Activated naive CD4-positive, alpha-beta T cell treated with anti-CD3 and anti-CD28 coated beads for 36 hours (primary cell): ENCODE measurements around the gene ZNF35. TPM values are rescaled to one million over a fixed set of nuclear protein-coding genes. Genes with fewer than 3 reads are reported as not detected.
"Not testable (repeated sequence)": the region's sequence is repeated elsewhere in the genome, so short reads cannot be mapped to it uniquely, and the experiment has no call there.

Source experiments
- CTCF ChIA-PET: fragments of 350-600 bp; sonication (Branson Sonifier 250); formaldehyde crosslinking; loops from one replicate; lab custom pipeline; 2021; ENCODE audit warnings: antibody characterized with exemption; lab: Charles Lee
- DNase-seq: peaks from one replicate; pipeline ENCODE4 v3.0.0-alpha.2; 2020
- H3K27ac Mint-ChIP-seq: one replicate; pipeline ENCODE4 v1.8.0; 2021; ENCODE audit warnings: mild to moderate bottlenecking, mixed read lengths
- H3K27me3 Mint-ChIP-seq: one replicate; pipeline ENCODE4 v1.8.0; 2021; ENCODE audit warnings: low read depth, mixed read lengths
- H3K36me3 Mint-ChIP-seq: one replicate; pipeline ENCODE4 v1.8.0; 2021; ENCODE audit warnings: low read depth, mixed read lengths
- H3K4me1 Mint-ChIP-seq: one replicate; pipeline ENCODE4 v1.8.0; 2021; ENCODE audit warnings: low read depth, mixed read lengths
- H3K4me3 Mint-ChIP-seq: one replicate; pipeline ENCODE4 v1.8.0; 2021; ENCODE audit warnings: mild to moderate bottlenecking, moderate library complexity, mixed read lengths
- H3K9me3 Mint-ChIP-seq: one replicate; pipeline ENCODE4 v1.8.0; 2021; ENCODE audit warnings: mixed read lengths
- intact Hi-C: fragments of 100-400 bp; cut with micrococcal nuclease; formaldehyde crosslinking; loops from one replicate; pipeline ENCODE4 v1.15.1; 2023
- total RNA-seq, 2 experiments: library from RNA; stranded (reverse); gene quantifications; one replicate each; pipeline ENCODE4 v1.2.3, GENCODE V29; 2021

ZNF35 gene
- total RNA-seq, 2 experiments from 2014 or later = 1.1 to 1.9 TPM

- no peak for DNase-seq
- intact Hi-C loops = no loop called here
- no peaks in the 10 kb centered on the region for H3K4me1 Mint-ChIP-seq
- peaks cover 49% of the 10 kb centered on the region for H3K9me3 Mint-ChIP-seq
- CTCF ChIA-PET = no interaction called here
- peaks cover 54% of the 10 kb centered on the region for H3K36me3 Mint-ChIP-seq
- no peak overlapping the region for H3K4me3 Mint-ChIP-seq
- H3K27ac Mint-ChIP-seq = no peak overlapping the region
- no peaks in the 10 kb centered on the region for H3K27me3 Mint-ChIP-seq
Measured at GRCh38 chr3:44659434-44659833, 10.9 kb downstream of the ZNF35 start.

DNA sequence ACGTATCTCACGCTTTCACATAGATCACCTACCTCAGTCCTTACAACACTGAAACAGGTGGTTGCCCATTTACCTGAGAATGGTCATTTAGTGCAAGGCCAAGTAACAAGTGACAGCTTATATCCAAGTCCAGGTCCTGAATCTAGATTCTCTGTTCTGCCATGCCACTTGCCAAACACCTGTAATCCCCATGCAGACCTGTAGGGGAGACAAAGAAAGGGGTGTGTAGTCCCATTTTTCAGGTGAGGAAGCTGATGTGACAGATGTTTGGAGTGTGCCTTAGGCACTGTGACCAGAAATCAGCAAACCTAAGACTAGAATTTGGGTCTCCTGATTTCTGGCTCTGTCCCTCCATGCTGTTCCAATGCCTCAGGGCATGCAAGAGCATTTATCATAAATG, 12.7 kb downstream of the ZNF35 start:
- no peak for DNase-seq
- Mint-ChIP-seq H3K4me1 (no peaks in the 10 kb centered on the region), H3K27ac (no peak overlapping the region), H3K4me3 (no peak overlapping the region), H3K27me3 (no peaks in the 10 kb centered on the region), H3K36me3 (peaks cover 51% of the 10 kb centered on the region), H3K9me3 (peaks cover 56% of the 10 kb centered on the region)
- intact Hi-C loops = no loop called here
- CTCF ChIA-PET = no interaction called here

DNA sequence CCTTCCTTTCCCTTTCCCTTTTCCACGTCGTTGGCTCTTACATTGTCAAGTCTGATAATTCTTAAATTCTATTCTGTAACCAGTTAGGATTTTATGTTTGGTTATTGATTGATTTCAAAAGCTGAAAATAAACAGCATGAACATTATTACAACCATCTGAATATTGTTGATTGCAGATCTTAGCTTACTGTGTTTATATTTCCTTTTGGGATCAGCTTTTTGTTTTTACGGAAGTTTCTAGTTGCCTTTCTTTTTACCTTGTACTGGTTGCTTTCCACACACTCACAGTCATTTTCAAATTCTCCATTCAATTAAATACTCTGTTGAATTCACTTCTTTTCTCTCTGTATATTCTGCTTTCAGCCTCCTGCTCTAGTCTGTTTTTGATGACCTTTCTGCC, 16.6 kb downstream of the ZNF35 start:
- Mint-ChIP-seq H3K27ac (no peak overlapping the region), H3K9me3 (peaks cover 29% of the 10 kb centered on the region), H3K4me3 (no peak overlapping the region), H3K4me1 (no peaks in the 10 kb centered on the region), H3K36me3 (peaks cover 15% of the 10 kb centered on the region), H3K27me3 (peaks cover 2% of the 10 kb centered on the region)
- no peak for DNase-seq
- CTCF ChIA-PET = no interaction called here
- intact Hi-C loops = no loop called here

DNA sequence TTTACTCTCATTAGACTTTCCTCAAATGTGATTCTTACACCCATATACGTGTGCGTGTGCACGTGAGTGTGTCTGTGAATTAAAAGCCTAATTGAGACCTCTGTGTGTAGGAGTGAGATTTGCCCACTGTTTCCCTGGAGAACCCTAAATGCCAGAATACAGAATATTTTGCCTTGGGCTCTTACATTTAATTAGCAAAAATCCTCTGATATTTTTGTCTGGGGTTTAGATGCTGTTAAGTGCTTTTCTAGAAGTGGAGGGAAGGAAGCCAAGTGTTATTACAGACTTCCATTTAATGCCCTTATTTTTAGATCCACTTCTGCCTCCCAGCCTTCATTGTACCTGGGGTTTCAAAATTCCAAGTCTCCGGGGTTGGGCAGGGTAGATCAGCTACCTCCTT, 17.8 kb downstream of the ZNF35 start:
- peaks cover 24% of the 10 kb centered on the region for H3K9me3 Mint-ChIP-seq
- peaks cover 11% of the 10 kb centered on the region for H3K36me3 Mint-ChIP-seq
- CTCF ChIA-PET = interaction anchor here (0.6 kb wide), 1 partner anchor 205 kb away, joined by 3 read pairs; no protein-coding TSS in a partner anchor
- no peak overlapping the region for H3K27ac Mint-ChIP-seq
- DNase-seq = no peak
- H3K27me3 Mint-ChIP-seq = peaks cover 2% of the 10 kb centered on the region
- intact Hi-C loops = no loop called here
- no peaks in the 10 kb centered on the region for H3K4me1 Mint-ChIP-seq
- no peak overlapping the region for H3K4me3 Mint-ChIP-seq

DNA sequence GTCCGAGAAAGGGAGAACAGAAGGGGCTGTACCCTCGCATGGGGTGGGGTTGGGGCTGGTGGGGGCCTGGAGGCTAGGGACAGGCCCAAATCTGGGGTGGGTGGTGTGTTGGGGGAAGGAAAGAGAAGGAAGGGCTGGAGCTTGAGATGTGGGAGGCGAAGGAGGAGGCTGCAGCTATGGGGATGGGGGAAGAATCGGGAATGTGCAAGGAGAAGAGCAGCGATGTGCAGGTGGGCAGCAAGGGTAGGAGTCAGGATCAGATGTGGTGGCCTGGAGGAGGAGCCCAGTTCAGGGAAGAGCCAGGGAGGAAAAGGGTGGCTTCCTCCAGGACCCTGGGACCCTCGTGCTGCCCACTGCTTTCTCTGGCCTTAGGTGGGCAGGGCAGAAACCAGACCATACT, 21.2 kb downstream of the ZNF35 start:
- H3K27me3 Mint-ChIP-seq = peaks cover 2% of the 10 kb centered on the region
- no peaks in the 10 kb centered on the region for H3K4me1 Mint-ChIP-seq
- CTCF ChIA-PET = no interaction called here
- intact Hi-C loops = no loop called here
- peaks cover 31% of the 10 kb centered on the region for H3K9me3 Mint-ChIP-seq
- DNase-seq = no peak
- H3K27ac Mint-ChIP-seq = no peak overlapping the region
- no peak overlapping the region for H3K4me3 Mint-ChIP-seq
- peaks cover 11% of the 10 kb centered on the region for H3K36me3 Mint-ChIP-seq

GRCh38 chr3:44673466-44673865, 24.9 kb downstream of the ZNF35 start:
- H3K36me3 Mint-ChIP-seq, H3K4me3 Mint-ChIP-seq, intact Hi-C loops, H3K27me3 Mint-ChIP-seq, DNase-seq, H3K4me1 Mint-ChIP-seq, H3K27ac Mint-ChIP-seq: not testable (repeated sequence)
- peaks cover 21% of the 10 kb centered on the region for H3K9me3 Mint-ChIP-seq
- CTCF ChIA-PET = interaction anchor here (0.6 kb wide), 1 partner anchor 221 kb away, joined by 3 read pairs; no protein-coding TSS in a partner anchor

GRCh38 chr3:44674211-44674610, 25.7 kb downstream of the ZNF35 start:
- intact Hi-C loops = no loop called here
- CTCF ChIA-PET = no interaction called here
- DNase-seq = no peak
- Mint-ChIP-seq H3K27me3 (peaks cover 2% of the 10 kb centered on the region), H3K4me3 (no peak overlapping the region), H3K27ac (no peak overlapping the region), H3K9me3 (peaks cover 22% of the 10 kb centered on the region), H3K4me1 (no peaks in the 10 kb centered on the region), H3K36me3 (peaks cover 9% of the 10 kb centered on the region)

DNA sequence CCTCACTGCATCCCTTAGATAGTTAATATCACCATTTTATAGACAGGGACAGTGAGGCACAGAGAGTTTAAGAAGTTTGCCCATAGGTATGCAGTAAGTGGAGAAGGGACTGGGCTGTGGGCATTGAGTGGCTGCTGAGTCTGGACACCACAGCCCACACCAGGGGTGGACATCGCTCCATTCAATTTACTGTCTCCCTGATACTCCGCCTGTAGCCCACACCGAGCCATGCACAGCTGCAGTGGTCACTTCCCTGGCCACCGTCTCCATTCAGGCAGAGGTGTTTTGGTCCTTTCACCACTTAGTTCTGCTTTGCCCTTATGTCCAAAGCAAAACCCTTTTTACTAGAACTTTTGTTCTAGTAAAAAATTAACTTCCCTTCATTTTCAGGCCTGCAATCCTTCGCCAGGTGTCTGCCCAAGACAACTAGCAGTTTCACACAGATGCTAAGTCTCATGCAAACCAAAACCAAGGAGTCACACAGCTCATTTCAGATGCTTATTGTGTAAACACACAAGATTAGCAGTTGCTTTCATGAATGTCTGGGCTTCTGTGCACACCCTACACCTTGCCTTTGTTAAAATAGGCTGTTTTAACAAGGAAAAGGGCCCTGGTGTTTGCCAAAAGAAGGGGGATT, 30.1 kb downstream of the ZNF35 start:
- Mint-ChIP-seq H3K4me3 (no peak overlapping the region), H3K27me3 (no peaks in the 10 kb centered on the region), H3K36me3 (peaks cover 24% of the 10 kb centered on the region), H3K4me1 (no peaks in the 10 kb centered on the region), H3K9me3 (peaks cover 35% of the 10 kb centered on the region), H3K27ac (no peak overlapping the region)
- no peak for DNase-seq
- intact Hi-C loops = no loop called here
- CTCF ChIA-PET = no interaction called here

DNA sequence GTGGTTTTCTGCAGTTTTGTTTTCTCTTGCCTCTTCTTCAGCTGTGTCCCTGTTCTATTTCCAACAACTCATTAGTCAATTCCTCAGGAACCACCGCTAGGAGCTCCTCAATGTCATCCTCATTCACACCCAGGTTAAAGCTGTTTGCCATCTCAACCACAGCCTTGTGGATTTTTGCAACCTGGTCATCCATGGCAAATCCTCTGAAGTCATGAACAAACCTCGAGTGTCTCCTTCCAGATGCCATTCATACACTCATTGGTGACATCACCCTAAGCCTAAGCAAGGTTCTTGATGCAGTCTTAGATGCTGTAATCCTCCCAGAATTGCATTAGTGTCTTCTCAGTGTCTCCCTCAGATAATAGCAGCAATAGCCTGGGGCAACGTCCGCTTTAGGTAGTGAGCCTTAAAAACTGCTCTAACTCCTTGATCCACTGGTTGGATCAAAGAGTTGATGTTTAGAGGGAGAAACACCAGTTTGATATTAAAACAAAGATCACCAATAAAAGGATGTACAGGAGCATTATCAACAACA, 32.5 kb downstream of the ZNF35 start:
- peaks cover 39% of the 10 kb centered on the region for H3K36me3 Mint-ChIP-seq
- no peak for DNase-seq
- H3K4me3 Mint-ChIP-seq = no peak overlapping the region
- H3K4me1 Mint-ChIP-seq = peaks cover 10% of the 10 kb centered on the region
- CTCF ChIA-PET = no interaction called here
- H3K9me3 Mint-ChIP-seq = peaks cover 38% of the 10 kb centered on the region
- intact Hi-C loops = no loop called here
- H3K27ac Mint-ChIP-seq = no peak overlapping the region
- H3K27me3 Mint-ChIP-seq = peaks cover 4% of the 10 kb centered on the region

- CTCF ChIA-PET = no interaction called here
- Mint-ChIP-seq H3K4me1 (peaks cover 10% of the 10 kb centered on the region), H3K9me3 (peaks cover 41% of the 10 kb centered on the region), H3K36me3 (peaks cover 44% of the 10 kb centered on the region), H3K27me3 (peaks cover 8% of the 10 kb centered on the region), H3K4me3 (no peak overlapping the region), H3K27ac (no peak overlapping the region)
- intact Hi-C loops = no loop called here
- no peak for DNase-seq
Measured at GRCh38 chr3:44682182-44682896, 33.8 kb downstream of the ZNF35 start.

GRCh38 chr3:44685128-44685800, 36.7 kb downstream of the ZNF35 start:
- peaks cover 39% of the 10 kb centered on the region for H3K9me3 Mint-ChIP-seq

DNA sequence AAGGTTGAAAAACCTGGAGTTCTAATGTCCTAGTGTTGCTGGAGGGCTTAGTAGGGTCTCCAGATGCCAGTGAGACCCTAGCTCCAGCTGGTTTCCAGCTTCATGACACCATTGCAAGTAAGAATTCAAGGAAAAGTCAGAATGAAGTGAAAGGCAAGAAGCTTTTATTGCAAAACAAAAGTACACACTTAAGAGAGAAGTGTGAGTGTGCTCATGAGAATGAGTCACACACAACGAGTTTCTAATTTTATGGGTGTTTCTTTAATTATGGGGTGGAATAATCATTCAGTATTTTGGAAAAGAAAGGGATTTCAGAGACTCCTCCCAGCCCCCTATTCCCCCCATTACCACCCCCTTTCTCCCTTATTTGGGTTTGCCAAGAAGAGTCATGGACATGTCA, 39.4 kb downstream of the ZNF35 start:
- peaks cover 34% of the 10 kb centered on the region for H3K27me3 Mint-ChIP-seq
- DNase-seq = no peak
- intact Hi-C loops = no loop called here
- peaks cover 10% of the 10 kb centered on the region for H3K4me1 Mint-ChIP-seq
- peaks cover 25% of the 10 kb centered on the region for H3K9me3 Mint-ChIP-seq
- CTCF ChIA-PET = no interaction called here
- no peak overlapping the region for H3K27ac Mint-ChIP-seq
- H3K4me3 Mint-ChIP-seq = no peak overlapping the region
- peaks cover 33% of the 10 kb centered on the region for H3K36me3 Mint-ChIP-seq

More at GRCh38 chr3:44685128-44685800, 36.7 kb downstream of the ZNF35 start:
- intact Hi-C loops = no loop called here
- peak overlapping the region; percentile 81 for H3K4me3 Mint-ChIP-seq
- peaks cover 42% of the 10 kb centered on the region for H3K36me3 Mint-ChIP-seq
- peaks cover 10% of the 10 kb centered on the region for H3K4me1 Mint-ChIP-seq
- DNase-seq = peak; percentile 67
- CTCF ChIA-PET = interaction anchor here (1.2 kb wide), 1 partner anchor 153 kb away, joined by 5 read pairs; no protein-coding TSS in a partner anchor
- H3K27me3 Mint-ChIP-seq = peaks cover 19% of the 10 kb centered on the region
- no peak overlapping the region for H3K27ac Mint-ChIP-seq
